Astrocyte (in vitro differentiated cells and primary cell): ENCODE results near the gene PPP2R5C. TPM values are rescaled to one million over a fixed set of nuclear protein-coding genes. Genes with fewer than 3 reads are reported as not detected.

Experiments used
- DNase-seq: peaks from one replicate; pipeline ENCODE4 v3.0.0-alpha.2; 2010; ENCODE audit warnings: low read depth
- FAIRE-seq: peaks from 2 replicates; lab custom pipeline; 2011; peaks lifted over from hg19 to GRCh38; lab: Jason Lieb, UNC
- H2AFZ ChIP-seq: 2 replicates; pipeline ENCODE4 v1.6.0; 2012; ENCODE audit warnings: low read depth, low read length, inconsistent platforms
- H3K27ac ChIP-seq: 2 replicates; pipeline ENCODE4 v1.5.1; 2011; ENCODE audit warnings: low read depth, low read length, inconsistent platforms
- H3K27me3 ChIP-seq: 2 replicates; pipeline ENCODE4 v1.6.0; 2011; ENCODE audit warnings: low read length, inconsistent platforms; ENCODE audit not compliant: insufficient read depth
- H3K36me3 ChIP-seq: 2 replicates; pipeline ENCODE4 v1.5.1; 2011; ENCODE audit warnings: low read length, inconsistent platforms; ENCODE audit not compliant: insufficient read depth
- H3K4me1 ChIP-seq: 2 replicates; pipeline ENCODE4 v1.5.1; 2011; ENCODE audit warnings: low read length, inconsistent platforms; ENCODE audit not compliant: insufficient read depth
- H3K4me2 ChIP-seq: 2 replicates; pipeline ENCODE4 v1.6.0; 2012; ENCODE audit warnings: low read length, inconsistent platforms
- H3K4me3 ChIP-seq: 2 replicates; pipeline ENCODE4 v1.5.1; 2011; ENCODE audit warnings: low read depth, mild to moderate bottlenecking, low read length, inconsistent platforms; ENCODE audit not compliant: insufficient read depth
- H3K79me2 ChIP-seq: 2 replicates; pipeline ENCODE4 v1.6.0; 2012; ENCODE audit warnings: mild to moderate bottlenecking, low read length, inconsistent platforms; ENCODE audit not compliant: insufficient read depth
- H3K9ac ChIP-seq: 2 replicates; pipeline ENCODE4 v1.6.0; 2012; ENCODE audit warnings: mild to moderate bottlenecking, low read length, inconsistent platforms
- H3K9me3 ChIP-seq: 2 replicates; pipeline ENCODE4 v1.5.1; 2012; ENCODE audit warnings: low read depth, mild to moderate bottlenecking, low read length, inconsistent platforms; ENCODE audit not compliant: insufficient read depth
- H4K20me1 ChIP-seq: 2 replicates; pipeline ENCODE4 v1.6.0; 2012; ENCODE audit warnings: low read length, inconsistent platforms; ENCODE audit not compliant: insufficient read depth
- H3K27ac Mint-ChIP-seq: one replicate; pipeline ENCODE4 v1.8.0; 2021; ENCODE audit warnings: mild to moderate bottlenecking, mixed read lengths; ENCODE audit not compliant: unreplicated experiment
- H3K27me3 Mint-ChIP-seq: one replicate; pipeline ENCODE4 v1.8.0; 2021; ENCODE audit warnings: low read depth, mixed read lengths; ENCODE audit not compliant: unreplicated experiment
- H3K36me3 Mint-ChIP-seq: one replicate; pipeline ENCODE4 v1.8.0; 2021; ENCODE audit warnings: low read depth, mixed read lengths; ENCODE audit not compliant: unreplicated experiment
- H3K4me1 Mint-ChIP-seq: one replicate; pipeline ENCODE4 v1.8.0; 2021; ENCODE audit warnings: low read depth, mixed read lengths; ENCODE audit not compliant: unreplicated experiment
- H3K4me3 Mint-ChIP-seq: one replicate; pipeline ENCODE4 v1.8.0; 2021; ENCODE audit warnings: mild to moderate bottlenecking, moderate library complexity, mixed read lengths; ENCODE audit not compliant: unreplicated experiment
- H3K9me3 Mint-ChIP-seq: one replicate; pipeline ENCODE4 v1.8.0; 2021; ENCODE audit warnings: mild to moderate bottlenecking, mixed read lengths; ENCODE audit not compliant: unreplicated experiment
- EZH2 ChIP-seq: IDR thresholded peaks from 2 replicates; pipeline ENCODE4 v1.6.1; 2012; ENCODE audit warnings: mild to moderate bottlenecking, low read length, inconsistent platforms; ENCODE audit not compliant: insufficient read depth
- total RNA-seq: library from RNA; stranded (reverse); gene quantifications from 2 replicates; pipeline ENCODE4 v1.2.1, GENCODE V29; 2021
- TF ChIP-seq, protein P1 (sequence below): IDR thresholded peaks from 2 replicates; pipeline ENCODE4 v1.5.1; 2011; ENCODE audit warnings: low read depth, mild to moderate bottlenecking, inconsistent platforms, low read length, moderate library complexity; ENCODE audit not compliant: insufficient read depth

PPP2R5C gene
- total RNA-seq, 1 donor from 2014 or later = 102 TPM

- Mint-ChIP-seq H3K4me1 (peaks cover 21% of the 10 kb centered on the region), H3K36me3 (peaks cover 21% of the 10 kb centered on the region), H3K9me3 (no peaks in the 10 kb centered on the region), H3K27ac (no peak overlapping the region), H3K27me3 (no peaks in the 10 kb centered on the region), H3K4me3 (no peak overlapping the region)
- no peak overlapping the region for H3K4me3 ChIP-seq
- H3K27me3 ChIP-seq = no peaks in the 10 kb centered on the region
- H3K4me1 ChIP-seq = peaks cover 5% of the 10 kb centered on the region
- FAIRE-seq (no peak), DNase-seq (no peak)
- no peak overlapping the region for H3K9ac ChIP-seq
- H3K79me2 ChIP-seq = peaks cover 41% of the 10 kb centered on the region
- no peak overlapping the region for H2AFZ ChIP-seq
- peaks cover 6% of the 10 kb centered on the region for H3K36me3 ChIP-seq
- peaks cover 43% of the 10 kb centered on the region for H4K20me1 ChIP-seq
- H3K4me2 ChIP-seq = no peak overlapping the region
- H3K9me3 ChIP-seq = no peaks in the 10 kb centered on the region
- TF ChIP-seq, protein P1, sequence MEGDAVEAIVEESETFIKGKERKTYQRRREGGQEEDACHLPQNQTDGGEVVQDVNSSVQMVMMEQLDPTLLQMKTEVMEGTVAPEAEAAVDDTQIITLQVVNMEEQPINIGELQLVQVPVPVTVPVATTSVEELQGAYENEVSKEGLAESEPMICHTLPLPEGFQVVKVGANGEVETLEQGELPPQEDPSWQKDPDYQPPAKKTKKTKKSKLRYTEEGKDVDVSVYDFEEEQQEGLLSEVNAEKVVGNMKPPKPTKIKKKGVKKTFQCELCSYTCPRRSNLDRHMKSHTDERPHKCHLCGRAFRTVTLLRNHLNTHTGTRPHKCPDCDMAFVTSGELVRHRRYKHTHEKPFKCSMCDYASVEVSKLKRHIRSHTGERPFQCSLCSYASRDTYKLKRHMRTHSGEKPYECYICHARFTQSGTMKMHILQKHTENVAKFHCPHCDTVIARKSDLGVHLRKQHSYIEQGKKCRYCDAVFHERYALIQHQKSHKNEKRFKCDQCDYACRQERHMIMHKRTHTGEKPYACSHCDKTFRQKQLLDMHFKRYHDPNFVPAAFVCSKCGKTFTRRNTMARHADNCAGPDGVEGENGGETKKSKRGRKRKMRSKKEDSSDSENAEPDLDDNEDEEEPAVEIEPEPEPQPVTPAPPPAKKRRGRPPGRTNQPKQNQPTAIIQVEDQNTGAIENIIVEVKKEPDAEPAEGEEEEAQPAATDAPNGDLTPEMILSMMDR = no peak
- no peak for TF ChIP-seq EZH2
- no peak overlapping the region for H3K27ac ChIP-seq
Observed at GRCh38 chr14:101882141-101882935, 120.8 kb downstream of the PPP2R5C start.

GRCh38 chr14:101884089-101884933 is 122.8 kb downstream of the PPP2R5C start:
- H3K27me3 ChIP-seq = no peaks in the 10 kb centered on the region
- FAIRE-seq (no peak), DNase-seq (no peak)
- Mint-ChIP-seq H3K4me3 (no peak overlapping the region), H3K27ac (no peak overlapping the region), H3K27me3 (no peaks in the 10 kb centered on the region), H3K9me3 (no peaks in the 10 kb centered on the region), H3K36me3 (peaks cover 26% of the 10 kb centered on the region), H3K4me1 (peaks cover 5% of the 10 kb centered on the region)
- TF ChIP-seq, protein P1 = no peak
- no peak for TF ChIP-seq EZH2
- no peaks in the 10 kb centered on the region for H3K4me1 ChIP-seq
- H3K36me3 ChIP-seq = peaks cover 6% of the 10 kb centered on the region
- no peak overlapping the region for H3K9ac ChIP-seq
- no peak overlapping the region for H3K4me2 ChIP-seq
- no peak overlapping the region for H2AFZ ChIP-seq
- no peak overlapping the region for H3K27ac ChIP-seq
- peaks cover 23% of the 10 kb centered on the region for H4K20me1 ChIP-seq
- H3K9me3 ChIP-seq = no peaks in the 10 kb centered on the region
- no peak overlapping the region for H3K4me3 ChIP-seq
- H3K79me2 ChIP-seq = peaks cover 28% of the 10 kb centered on the region
